Measurements from ENCODE around the gene EXD3. TPM values are rescaled to one million over a fixed set of nuclear protein-coding genes. Genes with fewer than 3 reads are reported as not detected.

EXD3 gene
- total and polyA plus RNA-seq, 2 donors (not counting 1 experiment from before 2014, with no cell fraction given) = 2.6 to 13.0 TPM

DNA sequence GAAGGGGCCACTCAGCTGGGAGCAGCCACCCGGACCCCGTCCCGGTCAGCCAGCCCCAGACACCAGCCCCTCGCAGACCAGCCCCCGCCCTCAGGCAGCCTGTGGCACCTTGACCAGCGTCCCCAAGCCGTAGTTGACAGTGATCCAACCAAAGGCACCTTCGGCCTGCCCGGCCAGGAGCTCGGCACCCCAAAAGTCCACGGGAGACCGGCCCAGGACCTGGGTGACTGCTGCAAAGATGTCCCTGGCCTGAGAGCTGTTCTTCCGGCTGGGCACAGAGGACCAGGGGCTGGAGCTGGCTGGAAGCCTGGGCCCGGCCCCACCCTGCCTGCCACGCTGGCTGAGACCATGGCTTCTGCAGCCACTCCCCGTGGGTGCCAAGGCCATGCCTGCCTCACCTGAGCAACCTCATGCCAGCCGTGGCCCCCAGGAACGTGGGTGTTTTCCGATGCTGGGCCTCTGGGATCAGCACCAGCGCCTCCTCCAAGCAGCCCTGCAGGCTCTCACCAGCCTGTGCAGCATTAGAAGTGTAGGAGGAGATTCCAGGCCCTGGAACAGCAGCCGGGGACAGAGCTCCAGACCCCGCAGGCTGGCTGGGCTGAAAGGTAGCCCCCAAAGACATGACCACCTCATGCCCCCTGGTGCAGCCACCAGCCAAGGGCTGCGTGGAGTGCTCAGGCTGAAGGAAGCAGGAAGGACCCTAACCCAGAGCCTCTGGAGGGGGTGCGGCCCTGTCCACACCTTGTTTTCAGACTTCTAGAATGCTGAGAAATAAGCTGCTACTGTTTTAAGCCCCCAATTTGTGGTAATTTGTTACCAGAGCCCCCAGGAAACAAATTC is 14.0 kb upstream of the EXD3 start:
- no peaks in the 10 kb centered on the region for H3K79me2 ChIP-seq (ENCODE audit: control insufficient read depth, insufficient read depth, low read length)
- H3K9ac ChIP-seq (ENCODE audit: insufficient read depth, low read length) = no peak overlapping the region
- TF ChIP-seq CTCF (conservative IDR thresholded peaks at IDR 0.05 in 1 of 2, IDR thresholded peaks at IDR 0.05 in 1 of 2; ENCODE audit: low read depth in 1 of 2, low read length in 2 of 2) = no peak
- no peak for TF ChIP-seq EZH2 (IDR thresholded peaks at IDR 0.05; ENCODE audit: low read length, missing control alignments)
- DNase-seq (ENCODE audit: low read depth in 2 of 2) = no peak
- H3K27me3 ChIP-seq (ENCODE audit: control insufficient read depth, insufficient read depth, low read length) = no peaks in the 10 kb centered on the region
- H3K36me3 ChIP-seq (ENCODE audit: control insufficient read depth, insufficient read depth, low read length) = no peaks in the 10 kb centered on the region
- no peak overlapping the region for H3K27ac ChIP-seq (ENCODE audit: insufficient read depth, low read length)
- H3K4me3 ChIP-seq (replicated peaks in 1 of 4; ENCODE audit: control extremely low read depth in 1 of 4, insufficient read depth in 1 of 4, low read depth in 3 of 4, low read length in 4 of 4) = no peak overlapping the region
- H4K20me1 ChIP-seq (ENCODE audit: control insufficient read depth, extremely low read depth, insufficient read depth, low read length) = no peaks in the 10 kb centered on the region
- no peaks in the 10 kb centered on the region for H3K4me1 ChIP-seq (ENCODE audit: control insufficient read depth, extremely low read depth, insufficient read depth, low read length)
- no peaks in the 10 kb centered on the region for H3K9me3 ChIP-seq (ENCODE audit: control insufficient read depth, insufficient read depth, low read depth, low read length)
- H3K4me2 ChIP-seq (ENCODE audit: extremely low read depth, insufficient read depth, low read length) = no peak overlapping the region
- H2AFZ ChIP-seq (ENCODE audit: low read length) = no peak overlapping the region

DNA sequence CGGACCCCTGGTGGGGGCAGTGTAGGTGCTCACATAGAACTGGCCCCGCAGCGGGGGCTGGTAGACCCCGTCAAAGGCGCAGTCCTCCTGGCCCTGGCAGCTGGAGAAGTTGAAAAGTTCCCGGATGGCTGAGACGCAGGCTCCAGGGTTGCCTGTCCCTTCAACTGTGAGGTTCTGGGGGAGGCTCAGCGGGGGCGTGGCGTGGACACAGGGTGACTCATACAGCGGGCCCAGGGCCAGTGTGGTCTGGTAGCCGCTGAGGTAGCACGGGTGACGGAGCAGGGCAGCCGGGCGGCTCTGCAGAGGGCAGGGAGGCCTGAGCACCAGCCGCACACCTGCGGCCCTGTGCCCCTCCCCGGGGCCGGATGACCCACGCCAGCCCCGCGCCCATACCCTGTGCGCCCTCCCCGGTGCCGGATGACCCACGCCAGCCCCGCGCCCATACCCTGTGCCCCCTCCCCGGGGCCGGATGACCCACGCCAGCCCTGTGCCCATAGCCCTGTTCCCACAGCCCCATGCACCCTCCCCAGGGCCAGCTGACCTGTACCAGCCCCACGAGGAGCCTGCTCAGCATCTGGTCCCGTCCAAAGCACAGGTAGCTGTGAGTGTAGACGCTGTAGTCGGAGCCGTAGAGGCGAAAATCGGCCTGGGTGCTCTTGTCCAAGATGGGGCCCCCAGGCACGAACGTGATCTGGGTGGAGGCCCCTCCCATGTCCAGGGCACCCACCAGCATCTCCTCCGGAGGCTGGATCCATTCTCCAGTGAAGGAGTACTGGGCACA is 13.2 kb upstream of the EXD3 start:
- no peaks in the 10 kb centered on the region for H3K9me3 ChIP-seq (ENCODE audit: control insufficient read depth, insufficient read depth, low read depth, low read length)
- no peak for TF ChIP-seq CTCF (conservative IDR thresholded peaks at IDR 0.05 in 1 of 2, IDR thresholded peaks at IDR 0.05 in 1 of 2; ENCODE audit: low read depth in 1 of 2, low read length in 2 of 2)
- TF ChIP-seq EZH2 (IDR thresholded peaks at IDR 0.05; ENCODE audit: low read length, missing control alignments) = no peak
- DNase-seq (ENCODE audit: low read depth in 2 of 2) = peak; percentile 74 to 81
- no peak overlapping the region for H2AFZ ChIP-seq (ENCODE audit: low read length)
- no peaks in the 10 kb centered on the region for H4K20me1 ChIP-seq (ENCODE audit: control insufficient read depth, extremely low read depth, insufficient read depth, low read length)
- H3K79me2 ChIP-seq (ENCODE audit: control insufficient read depth, insufficient read depth, low read length) = no peaks in the 10 kb centered on the region
- no peaks in the 10 kb centered on the region for H3K27me3 ChIP-seq (ENCODE audit: control insufficient read depth, insufficient read depth, low read length)
- H3K4me1 ChIP-seq (ENCODE audit: control insufficient read depth, extremely low read depth, insufficient read depth, low read length) = no peaks in the 10 kb centered on the region
- H3K9ac ChIP-seq (ENCODE audit: insufficient read depth, low read length) = peak overlapping the region; percentile 4
- no peak overlapping the region for H3K4me2 ChIP-seq (ENCODE audit: extremely low read depth, insufficient read depth, low read length)
- no peak overlapping the region for H3K4me3 ChIP-seq (replicated peaks in 1 of 4; ENCODE audit: control extremely low read depth in 1 of 4, insufficient read depth in 1 of 4, low read depth in 3 of 4, low read length in 4 of 4)
- no peak overlapping the region for H3K27ac ChIP-seq (ENCODE audit: insufficient read depth, low read length)
- no peaks in the 10 kb centered on the region for H3K36me3 ChIP-seq (ENCODE audit: control insufficient read depth, insufficient read depth, low read length)

DNA sequence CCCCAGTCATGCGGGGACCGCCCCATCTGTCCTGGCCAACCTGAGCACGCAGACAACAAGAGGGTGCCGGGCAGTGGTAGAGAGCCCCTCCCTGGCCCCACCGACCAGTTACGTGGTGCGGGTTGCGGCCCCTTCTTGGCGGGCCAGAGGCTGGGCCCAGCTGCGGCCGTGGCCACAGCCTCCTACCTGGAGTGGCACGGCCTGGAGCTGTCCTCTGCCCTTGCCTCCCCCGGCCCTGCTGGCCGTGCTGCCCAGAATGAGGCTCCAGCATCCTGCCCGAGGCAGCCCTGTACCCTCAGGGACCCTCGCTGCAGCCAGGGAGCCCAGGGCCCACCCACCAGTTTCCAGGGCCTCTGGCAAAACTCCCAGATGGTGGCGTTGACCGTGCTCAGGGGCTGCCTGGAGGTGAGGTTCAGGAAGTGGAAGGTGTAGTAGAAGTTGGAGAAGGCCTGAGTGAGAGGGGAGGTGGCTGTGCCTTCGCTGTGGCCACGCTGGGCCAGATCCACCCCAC is 12.5 kb upstream of the EXD3 start:
- no peaks in the 10 kb centered on the region for H3K36me3 ChIP-seq (ENCODE audit: control insufficient read depth, insufficient read depth, low read length)
- DNase-seq (ENCODE audit: low read depth in 2 of 2) = no peak
- no peaks in the 10 kb centered on the region for H3K9me3 ChIP-seq (ENCODE audit: control insufficient read depth, insufficient read depth, low read depth, low read length)

More for the DNA sequence above, 12.5 kb upstream of the EXD3 start:
- no peak for TF ChIP-seq EZH2 (IDR thresholded peaks at IDR 0.05; ENCODE audit: low read length, missing control alignments)
- no peak for TF ChIP-seq CTCF (conservative IDR thresholded peaks at IDR 0.05 in 1 of 2, IDR thresholded peaks at IDR 0.05 in 1 of 2; ENCODE audit: low read depth in 1 of 2, low read length in 2 of 2)
- H3K79me2 ChIP-seq (ENCODE audit: control insufficient read depth, insufficient read depth, low read length) = no peaks in the 10 kb centered on the region
- H4K20me1 ChIP-seq (ENCODE audit: control insufficient read depth, extremely low read depth, insufficient read depth, low read length) = no peaks in the 10 kb centered on the region
- no peaks in the 10 kb centered on the region for H3K27me3 ChIP-seq (ENCODE audit: control insufficient read depth, insufficient read depth, low read length)
- H3K4me3 ChIP-seq (replicated peaks in 1 of 4; ENCODE audit: control extremely low read depth in 1 of 4, insufficient read depth in 1 of 4, low read depth in 3 of 4, low read length in 4 of 4) = no peak overlapping the region
- H2AFZ ChIP-seq (ENCODE audit: low read length) = no peak overlapping the region
- H3K4me1 ChIP-seq (ENCODE audit: control insufficient read depth, extremely low read depth, insufficient read depth, low read length) = no peaks in the 10 kb centered on the region
- no peak overlapping the region for H3K4me2 ChIP-seq (ENCODE audit: extremely low read depth, insufficient read depth, low read length)
- no peak overlapping the region for H3K9ac ChIP-seq (ENCODE audit: insufficient read depth, low read length)
- H3K27ac ChIP-seq (ENCODE audit: insufficient read depth, low read length) = no peak overlapping the region
